HG02571 (cell line): ENCODE measurements around the gene PCDH15.

Experiments
- ATAC-seq: cut with Tn5 transposase; IDR thresholded peaks from one replicate; pipeline ENCODE4 v1.9.1; 2021; ENCODE audit warnings: mild to moderate bottlenecking, moderate library complexity; ENCODE audit not compliant: unreplicated experiment

The PCDH15 gene

DNA sequence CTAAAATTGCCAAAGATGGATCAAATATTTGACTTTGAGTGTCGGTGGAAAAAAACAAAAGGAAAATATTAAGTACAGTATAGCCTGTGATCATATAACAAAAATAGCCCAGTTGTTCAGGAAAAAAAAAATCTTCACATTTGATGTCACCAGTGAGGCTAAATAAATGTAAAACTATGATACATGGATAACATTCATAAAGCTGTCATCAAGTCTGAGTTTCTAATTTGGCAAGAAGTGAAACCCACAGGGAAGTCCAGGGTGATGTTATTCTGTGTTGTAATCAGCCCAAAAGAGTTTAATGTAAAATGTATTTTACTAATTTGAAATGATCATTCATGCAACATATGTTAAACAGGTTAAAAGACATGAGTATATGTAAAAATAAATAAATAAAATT, 908.0 kb downstream of the PCDH15 start:
- ATAC-seq: no peak

DNA sequence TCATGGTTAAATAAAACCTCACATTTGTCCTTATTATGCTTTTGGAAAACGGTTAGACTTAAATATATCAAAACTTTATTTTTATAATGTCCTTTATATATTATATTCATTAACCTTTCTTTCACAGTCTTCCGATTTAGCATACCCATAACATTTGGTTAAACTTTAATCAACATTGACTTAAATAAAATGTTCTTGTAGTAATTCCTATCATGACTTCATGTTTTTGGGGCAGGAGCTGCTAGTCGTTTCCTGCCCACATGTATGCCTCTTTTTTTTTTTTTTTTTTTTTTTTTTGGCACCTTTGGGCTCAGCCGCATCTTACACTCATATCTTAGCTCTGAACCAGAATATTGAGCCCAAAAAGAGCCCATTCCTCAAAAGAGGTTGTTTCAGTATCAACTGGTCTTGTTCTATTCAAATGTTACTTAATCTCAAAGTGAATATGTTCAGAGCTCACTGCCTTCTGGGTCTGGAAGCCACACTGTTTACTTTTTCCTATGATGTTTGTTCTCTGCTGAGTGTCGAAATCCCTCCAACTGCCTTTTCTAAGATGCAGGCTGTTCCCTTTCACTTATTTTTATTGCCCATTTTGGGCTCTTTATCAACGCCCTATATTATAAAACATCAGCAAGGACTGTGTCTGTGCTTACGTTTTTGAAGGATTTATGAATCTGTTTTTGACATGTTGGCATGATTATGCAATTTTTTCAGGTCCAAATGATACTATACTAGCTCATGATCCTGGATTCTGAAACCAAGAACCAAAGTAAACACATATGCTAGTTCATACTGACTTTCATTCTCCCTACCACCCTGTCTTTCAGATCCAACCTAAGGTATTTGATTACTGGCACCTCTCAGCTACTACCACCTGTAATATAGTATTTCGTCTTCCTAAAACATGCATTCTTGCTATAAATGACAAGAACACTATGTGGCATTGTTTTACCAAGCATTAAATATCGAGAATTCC, 914.4 kb downstream of the PCDH15 start:
- no peak for ATAC-seq

DNA sequence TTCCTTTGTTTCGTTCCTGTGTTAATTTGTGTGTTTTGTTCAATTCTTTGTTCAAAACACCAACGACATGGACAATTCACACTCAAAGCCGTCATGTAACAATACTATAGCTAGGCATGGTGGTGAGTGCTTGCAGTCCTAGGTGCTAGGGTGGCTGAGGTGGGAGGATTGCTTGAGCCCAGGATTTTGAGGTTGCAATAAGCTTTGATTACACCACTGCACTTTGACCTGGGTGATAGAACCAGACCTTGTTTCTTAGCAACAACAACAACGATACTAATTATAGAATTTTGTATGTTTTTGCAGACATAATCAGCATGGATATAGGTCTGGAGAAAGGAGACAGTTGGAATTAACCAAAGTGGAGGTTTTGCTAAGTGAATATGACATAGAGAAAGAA, 936.2 kb downstream of the PCDH15 start:
- no peak for ATAC-seq

DNA sequence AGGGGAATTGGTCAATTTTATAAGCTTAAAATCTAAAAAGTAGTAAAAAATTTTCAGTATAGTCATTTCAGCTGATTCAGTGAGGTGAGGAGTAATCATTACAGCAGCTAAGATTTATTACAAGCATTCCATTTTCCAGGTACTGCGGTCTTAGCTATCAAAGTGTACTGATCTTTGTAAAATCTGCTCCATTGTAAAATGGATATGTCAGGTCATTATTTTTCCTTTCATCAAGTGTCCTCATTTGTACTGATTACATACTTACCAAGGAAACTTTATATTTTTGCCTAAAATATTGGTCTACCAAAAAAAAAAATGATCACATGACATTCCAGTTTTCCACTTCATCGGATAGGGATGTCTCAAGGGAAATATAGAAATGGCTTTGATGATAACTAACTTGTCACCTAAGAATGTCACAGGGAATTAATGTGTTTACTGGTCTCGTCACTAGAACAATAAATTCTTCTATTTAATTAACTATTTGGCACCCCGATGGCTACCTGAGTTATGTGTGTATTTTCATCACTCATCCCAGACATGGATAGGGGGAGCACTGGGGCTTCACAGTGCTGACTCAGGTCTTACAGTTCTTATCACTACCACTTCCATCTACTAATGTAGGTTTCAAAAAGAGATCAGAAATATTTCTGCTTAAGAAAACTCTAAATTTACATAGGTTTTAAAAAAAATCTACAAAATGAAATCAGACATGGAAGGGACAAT, 948.4 kb downstream of the PCDH15 start:
- ATAC-seq: no peak

DNA sequence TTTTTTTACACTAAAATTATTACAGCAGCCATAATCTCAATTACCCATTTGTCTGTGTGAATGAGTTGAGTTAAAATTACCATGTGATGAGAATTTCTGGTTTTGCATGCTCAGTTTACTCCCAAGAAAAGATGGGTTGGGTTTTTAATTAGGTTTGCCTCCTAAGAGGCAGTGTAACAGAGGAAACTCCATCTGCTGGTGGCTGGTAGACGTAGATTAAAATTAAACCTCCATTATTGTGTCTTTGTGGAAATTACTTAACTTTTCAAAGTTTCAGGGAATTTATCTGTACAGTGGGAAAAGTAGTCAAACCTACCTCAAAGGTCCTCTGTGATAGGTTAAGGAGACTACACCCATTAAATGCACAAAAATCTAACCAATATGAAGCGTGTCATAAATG, 954.2 kb downstream of the PCDH15 start:
- no peak for ATAC-seq

DNA sequence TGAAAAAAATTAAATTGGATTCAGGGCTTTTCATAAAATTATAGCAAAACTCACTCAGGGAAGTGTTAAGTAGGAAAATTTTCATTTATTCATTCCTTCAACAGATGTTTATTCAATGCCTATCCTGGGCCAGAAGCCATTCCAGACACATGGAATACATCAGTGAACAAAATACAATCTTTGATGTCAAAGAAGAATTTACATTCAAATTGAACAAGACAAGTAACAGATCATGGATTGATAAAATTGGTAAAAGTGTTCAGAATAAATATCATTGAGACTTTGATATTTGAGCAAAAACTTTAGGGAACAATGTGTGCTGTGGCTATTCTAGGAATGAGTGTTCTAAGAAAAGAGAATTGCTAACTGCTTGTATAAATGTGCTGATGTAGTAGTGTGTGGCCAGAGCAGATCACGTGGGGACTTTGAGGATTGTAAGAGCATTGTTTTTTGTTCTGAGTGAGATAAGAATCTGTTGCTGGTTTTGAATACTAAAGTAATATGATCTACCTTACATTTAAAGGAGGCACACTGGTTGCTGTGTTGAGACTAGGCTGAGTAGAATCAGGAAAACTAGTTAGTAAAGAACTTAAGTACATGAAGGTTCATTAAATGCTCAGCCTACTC, 957.2 kb downstream of the PCDH15 start:
- no peak for ATAC-seq

DNA sequence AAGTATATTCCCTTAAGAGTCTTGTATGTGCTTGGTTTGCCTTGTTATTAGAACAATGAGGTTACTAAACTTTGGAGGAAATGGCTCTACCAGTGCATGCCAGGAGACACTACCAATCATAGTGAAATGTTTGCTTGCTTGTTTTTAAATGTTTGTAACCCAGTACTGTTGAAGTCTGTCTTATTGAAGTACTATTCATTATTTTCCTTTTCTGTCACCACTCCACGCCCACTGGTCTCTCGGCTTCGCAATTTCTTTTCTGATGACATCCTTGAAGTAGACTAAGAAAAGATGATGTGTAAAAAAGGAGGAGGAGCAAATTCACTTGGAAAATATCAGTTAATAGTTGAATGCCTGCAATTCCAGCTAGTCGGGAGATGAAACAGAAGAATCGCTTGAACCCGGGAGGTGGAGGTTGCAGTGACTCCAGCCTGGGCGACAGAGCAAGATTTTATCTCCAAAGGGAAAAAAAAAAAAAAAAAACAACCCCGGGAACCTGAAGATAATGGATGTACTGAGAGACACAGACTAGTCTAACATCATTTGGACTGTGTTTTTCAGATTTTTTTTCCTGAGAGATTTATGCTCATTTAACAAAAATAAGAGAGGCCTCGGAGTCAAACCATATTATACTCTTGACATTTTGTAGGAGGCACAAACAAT, 959.4 kb downstream of the PCDH15 start:
- ATAC-seq: no peak

DNA sequence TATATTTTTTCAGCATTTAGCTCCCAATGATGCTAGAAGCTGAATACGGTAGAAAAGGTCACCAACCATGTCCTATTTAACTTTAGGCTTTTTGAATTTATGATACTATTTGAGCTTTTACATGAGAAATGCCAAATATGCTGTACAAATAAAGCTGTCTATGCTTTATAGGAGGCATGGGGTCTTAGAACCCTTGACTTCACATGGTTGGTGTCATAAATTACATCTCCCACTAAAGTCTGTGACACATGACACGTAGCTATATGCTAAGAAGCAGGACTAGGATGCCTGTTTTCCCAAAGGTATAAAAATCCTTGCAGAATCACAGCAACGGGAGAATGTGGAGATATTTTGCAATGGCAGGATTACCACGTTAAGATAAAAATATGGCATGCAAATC, 960.4 kb downstream of the PCDH15 start:
- no peak for ATAC-seq

DNA sequence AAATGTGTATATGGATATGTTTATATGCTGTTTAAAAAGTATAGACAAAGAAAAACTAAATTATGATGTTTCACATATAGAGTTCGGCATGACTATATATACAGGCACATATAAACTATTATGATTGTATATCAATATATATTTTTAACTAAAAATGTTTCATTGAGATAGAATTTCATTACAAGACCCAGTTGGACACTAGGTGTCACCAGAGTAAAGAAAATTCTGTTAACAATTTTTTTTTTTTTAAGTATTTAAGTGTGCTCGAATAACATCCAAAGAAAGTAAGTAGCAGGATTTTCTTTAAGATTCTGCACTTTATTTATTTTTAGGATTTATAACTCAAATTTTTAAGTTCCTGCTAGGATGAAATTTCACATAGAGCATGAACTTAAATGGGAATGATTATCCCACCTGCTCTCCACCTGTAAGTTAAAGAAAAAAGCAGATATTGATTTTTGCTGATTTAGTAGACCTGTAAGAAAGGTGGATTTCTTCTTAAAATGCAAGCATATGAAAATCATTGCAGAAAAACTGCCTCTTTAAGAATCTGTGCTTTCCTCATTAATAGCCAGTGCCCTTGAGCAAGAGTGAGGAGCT, 961.5 kb downstream of the PCDH15 start:
- ATAC-seq: no peak

DNA sequence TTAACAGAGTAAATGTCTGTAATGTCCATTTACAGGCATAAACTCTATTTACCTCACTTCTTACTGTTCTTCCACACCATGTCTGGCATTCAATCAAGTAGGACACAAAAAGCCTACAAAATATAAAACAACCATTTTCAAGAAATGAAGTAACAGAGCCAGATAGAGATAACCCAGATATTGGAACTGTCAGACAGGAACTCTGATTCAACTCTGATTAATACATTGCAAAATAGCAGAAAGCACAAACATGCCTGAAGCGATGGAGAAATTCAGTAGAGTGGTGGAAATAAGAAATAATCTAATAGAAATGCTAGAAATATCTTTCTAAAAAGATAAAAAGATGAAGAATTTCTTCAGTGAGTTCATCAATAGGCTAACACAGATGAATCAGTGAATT, 964.4 kb downstream of the PCDH15 start:
- ATAC-seq: no peak

DNA sequence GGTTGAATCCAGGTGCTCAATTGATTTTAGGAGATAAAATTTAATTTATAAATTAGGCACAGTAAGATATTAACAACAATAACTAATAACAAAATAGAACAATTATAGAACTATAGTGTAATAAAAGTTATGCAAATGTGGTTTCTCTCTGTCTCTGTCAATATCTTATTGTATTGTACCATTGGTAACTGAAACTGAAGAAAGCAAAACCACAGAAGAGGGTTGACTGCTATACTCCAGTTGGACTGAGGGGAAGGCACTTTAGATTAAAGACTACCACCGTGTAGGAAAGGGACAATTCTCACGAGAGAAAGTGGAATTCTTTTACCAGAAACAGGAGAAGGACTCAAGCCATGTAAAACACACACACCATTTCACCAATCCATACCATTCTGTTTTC, 967.1 kb downstream of the PCDH15 start:
- ATAC-seq: no peak

DNA sequence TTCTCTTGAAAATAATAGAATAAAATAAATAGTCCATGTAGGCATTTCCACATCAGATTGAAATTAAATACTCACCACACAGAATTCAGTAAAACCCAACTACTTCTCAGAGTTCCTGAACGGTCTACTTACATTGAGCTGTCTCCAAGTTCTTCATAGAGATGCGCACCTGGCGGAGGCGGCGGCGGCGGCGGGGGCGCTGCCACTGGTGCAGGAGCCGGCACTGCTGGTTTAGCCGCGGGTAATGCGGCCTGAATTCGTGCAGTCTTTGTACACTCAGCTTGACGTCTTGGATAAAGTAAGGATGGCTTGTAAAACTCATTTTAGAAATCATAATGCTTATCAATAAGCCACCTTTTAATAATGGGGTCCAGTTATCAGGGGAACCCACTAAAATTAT, 973.8 kb downstream of the PCDH15 start:
- no peak for ATAC-seq

DNA sequence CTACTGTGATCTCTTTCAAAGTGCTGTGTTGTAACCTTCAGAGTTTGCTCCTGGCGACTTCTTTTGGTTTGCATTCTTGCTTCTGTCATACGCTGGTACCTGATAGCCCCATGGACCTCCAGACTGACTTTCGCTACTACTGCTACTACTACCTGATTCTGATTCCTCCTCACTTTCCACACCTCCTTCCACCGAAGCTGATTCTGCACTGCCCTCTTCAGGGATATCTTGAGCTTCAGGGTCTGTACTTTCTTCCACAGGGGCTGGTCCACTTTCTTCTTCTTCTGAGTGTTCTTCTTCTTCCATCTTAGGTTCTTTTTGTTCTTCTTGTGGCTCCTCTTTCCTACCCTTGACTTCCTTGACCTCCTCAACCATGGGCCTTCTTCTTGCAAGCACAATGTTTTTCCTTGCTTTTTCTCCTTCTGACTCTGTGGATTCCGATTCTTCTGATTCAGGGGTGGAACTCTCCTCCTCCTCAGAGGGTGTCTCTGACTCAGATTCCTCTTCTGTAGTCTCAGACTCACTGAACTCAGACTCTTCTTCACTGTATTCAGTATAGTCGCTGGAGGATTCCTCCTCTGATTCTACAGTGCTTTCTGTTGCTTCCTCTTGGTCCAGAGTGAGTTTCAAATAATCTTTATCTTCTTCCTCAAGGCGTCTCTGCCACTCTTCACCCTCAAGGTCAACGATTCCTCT, 992.2 kb downstream of the PCDH15 start:
- ATAC-seq: no peak

DNA sequence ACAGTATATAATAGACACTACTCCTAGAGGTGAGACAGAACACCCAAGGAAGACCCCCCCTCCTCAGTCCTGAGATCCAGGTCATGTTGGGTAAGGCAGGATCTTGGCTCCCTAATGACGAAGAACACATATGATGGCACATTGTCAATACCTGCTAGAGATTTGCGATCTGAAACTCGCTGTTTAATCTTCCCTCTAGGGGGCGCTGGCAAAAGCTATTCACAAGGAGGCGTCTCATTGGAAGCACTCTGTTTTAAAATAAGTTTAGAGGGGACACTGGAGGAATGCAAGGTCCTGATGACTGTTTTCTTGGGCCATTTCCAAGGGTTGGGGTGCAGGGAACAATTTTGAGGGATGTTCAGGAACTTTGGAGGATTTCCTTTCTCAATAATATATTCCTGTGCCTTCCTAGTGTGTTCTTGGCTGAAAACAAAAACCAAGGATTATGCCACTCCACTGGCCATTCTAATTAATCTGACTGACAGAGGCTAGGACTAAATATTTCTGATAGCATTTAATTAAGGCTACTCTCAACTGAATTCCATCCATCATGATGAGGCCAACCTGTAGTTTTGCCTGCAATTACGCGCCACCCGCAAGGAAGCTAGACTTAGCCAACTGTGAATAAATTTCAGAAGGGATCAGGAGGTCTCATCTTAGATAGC, 1014.7 kb downstream of the PCDH15 start:
- ATAC-seq: no peak

DNA sequence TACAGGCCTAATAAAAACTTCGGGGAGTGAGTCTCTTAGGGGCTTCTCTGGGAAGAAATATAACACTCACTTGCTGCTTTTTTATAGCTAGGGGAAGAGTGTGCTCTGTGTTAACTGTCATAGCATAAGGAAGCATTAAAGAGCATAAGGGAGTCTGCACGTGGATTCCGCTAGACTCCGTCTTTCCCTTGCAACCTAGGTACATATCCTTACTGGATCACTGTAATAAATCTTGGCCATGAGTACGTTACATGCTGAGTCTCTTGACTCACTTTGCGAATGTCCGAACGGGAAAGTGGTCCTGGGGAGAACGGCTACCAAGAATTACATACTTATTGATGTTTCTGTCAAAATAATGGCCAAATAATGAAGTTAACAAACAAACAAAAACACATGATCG, 1029.3 kb downstream of the PCDH15 start:
- ATAC-seq: no peak

DNA sequence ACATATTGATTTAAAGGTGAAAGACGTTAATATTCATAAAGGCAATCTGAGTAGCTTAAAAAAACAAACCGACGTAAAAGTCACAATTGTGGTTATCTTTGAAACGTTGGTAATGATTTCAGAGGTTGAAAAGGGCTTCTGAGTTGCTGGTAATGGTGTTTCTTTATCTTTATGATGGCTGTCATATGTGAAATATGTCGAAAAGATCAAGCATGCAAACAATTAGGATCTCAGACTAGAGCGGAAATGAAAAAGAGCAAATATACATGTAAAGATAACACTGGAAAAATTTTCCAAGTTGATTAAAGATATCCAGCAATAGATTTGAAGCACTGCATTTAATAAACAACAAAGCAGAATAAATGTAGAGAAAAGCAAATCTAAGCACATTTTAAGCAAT, 1030.1 kb downstream of the PCDH15 start:
- no peak for ATAC-seq

DNA sequence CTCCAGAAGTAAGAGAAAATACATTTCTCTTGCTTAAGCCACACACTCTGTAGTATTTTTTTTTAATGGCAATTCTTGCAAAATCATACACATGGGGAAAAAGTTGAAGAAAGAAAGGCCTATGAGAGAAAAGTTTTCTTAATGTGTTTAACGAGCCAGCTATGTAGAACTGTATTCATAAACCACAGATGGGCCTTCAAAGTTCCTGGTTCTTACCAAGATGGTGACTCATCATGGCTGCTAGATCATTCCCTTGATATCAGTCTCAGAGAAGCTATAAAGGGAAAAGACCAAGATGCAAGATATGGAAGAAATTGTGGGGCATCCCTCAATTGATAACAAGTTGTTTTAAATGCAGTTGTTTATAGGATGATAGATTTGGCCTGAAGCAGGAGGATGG, 1035.7 kb downstream of the PCDH15 start:
- no peak for ATAC-seq

DNA sequence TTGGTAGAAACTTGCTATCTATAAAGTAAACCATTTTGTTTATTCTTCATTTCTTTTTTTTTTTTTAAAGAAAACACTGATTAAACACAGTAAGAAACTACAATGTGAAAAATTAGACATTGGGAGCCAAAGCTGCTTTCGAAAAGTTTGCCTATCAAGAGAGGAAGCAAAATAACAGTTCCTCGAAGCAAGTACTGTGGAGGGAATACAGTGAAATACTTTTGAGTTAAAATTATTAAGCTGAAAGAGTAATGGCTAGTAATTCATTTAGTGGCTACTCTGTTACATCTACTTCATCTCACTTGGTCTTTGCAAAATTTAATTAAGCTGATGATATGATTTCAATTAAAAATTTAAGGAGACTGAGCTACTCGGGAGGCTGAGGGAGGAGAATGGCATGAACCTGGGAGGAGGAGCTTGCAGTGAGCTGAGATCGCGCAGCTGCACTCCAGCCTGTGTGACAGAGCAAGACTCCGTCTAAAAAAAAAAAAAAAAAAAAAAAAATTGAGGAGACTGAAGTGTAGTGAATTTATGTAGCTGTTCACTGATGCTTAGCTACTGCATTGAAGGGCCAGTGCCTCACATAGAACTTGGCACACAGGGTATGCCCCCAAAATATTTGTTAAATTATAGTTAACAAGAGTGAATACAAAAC, 1046.3 kb downstream of the PCDH15 start:
- no peak for ATAC-seq
